ENCODE measurements around the gene C2CD2. TPM values are rescaled to one million over a fixed set of nuclear protein-coding genes. Genes with fewer than 3 reads are reported as not detected.

The C2CD2 gene
- total RNA-seq, 6 experiments from 2014 or later: 14.4 to 19.9 (median 17.2) TPM

GRCh38 chr21:41861987-41862386 is 91.8 kb downstream of the C2CD2 start:
- Mint-ChIP-seq H3K36me3 (ENCODE audit: low read depth) (peaks cover 4% of the 10 kb centered on the region; the same call in 1 of the 2 replicates), H3K9me3 (no peaks in the 10 kb centered on the region), H3K4me1 (ENCODE audit: low read depth) (peaks cover 17% of the 10 kb centered on the region), H3K4me3 (no peak overlapping the region), H3K27me3 (ENCODE audit: insufficient read depth) (peaks cover 1% of the 10 kb centered on the region; the same call in 1 of the 2 replicates), H3K27ac (no peak overlapping the region)
- peak; percentile 35; the same call in 1 of the 2 replicates for TF ChIP-seq CTCF (IDR thresholded peaks at IDR 0.05)
- DNase-seq: no peak

DNA sequence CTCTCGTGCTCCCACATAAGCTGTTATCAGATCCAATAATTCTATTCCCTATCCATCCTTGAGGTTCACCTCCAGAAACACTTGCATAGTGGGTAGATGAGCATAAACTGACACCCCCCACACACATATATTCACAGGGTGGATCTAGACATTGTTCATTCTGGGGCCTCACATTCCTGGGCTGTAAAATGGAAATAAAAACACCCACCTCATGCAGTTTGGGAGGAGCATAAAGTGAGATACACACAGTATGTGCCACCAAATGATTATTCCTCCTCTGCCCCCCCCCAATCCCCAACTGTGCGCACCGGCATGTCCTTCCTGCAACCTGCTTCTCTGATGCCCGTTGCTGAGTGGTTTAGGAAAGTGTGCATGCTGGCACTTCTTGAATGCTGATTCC is 92.6 kb downstream of the C2CD2 start:
- DNase-seq: no peak
- Mint-ChIP-seq H3K27ac (no peak overlapping the region; the same call in 1 of the 2 replicates), H3K9me3 (no peaks in the 10 kb centered on the region), H3K36me3 (ENCODE audit: low read depth) (peaks cover 9% of the 10 kb centered on the region; the same call in 1 of the 2 replicates), H3K4me3 (no peak overlapping the region), H3K4me1 (ENCODE audit: low read depth) (peaks cover 17% of the 10 kb centered on the region), H3K27me3 (ENCODE audit: insufficient read depth) (peaks cover 1% of the 10 kb centered on the region; the same call in 1 of the 2 replicates)
- no peak for TF ChIP-seq CTCF (IDR thresholded peaks at IDR 0.05)

DNA sequence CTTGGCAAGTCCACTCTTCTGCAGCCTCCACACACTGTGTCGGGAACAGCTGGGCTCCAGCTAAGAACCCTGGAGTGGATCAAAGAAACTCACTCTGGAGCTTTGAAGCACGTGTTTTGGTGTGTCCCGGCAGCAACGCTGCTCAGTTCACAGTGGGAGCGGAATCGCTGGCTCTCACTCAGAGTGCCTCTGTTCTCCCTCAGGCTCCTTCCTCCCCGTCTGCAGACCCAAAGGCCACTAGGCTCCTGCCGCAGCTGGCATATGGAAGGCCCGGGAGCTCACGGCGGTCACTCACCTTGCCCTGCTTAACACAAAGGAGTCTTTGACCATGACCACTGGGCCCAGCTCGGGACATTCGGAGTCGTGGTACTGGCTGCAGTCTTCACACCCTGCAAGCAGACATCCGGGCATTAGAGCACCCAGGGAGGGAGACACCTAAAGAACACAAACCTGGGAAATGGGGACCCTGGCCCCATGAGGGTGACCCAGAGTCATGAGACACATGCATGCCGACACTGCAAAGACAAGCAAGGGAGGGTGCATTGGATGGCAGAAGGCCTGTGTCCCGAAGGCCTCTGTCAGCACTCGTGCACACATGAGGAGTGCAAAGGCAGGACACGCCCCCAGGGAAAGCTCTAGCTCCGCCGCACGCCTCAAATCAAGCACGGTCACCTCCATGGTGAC is 94.4 kb downstream of the C2CD2 start:
- Mint-ChIP-seq H3K9me3 (no peaks in the 10 kb centered on the region), H3K27ac (no peak overlapping the region), H3K4me1 (ENCODE audit: low read depth) (peaks cover 17% of the 10 kb centered on the region), H3K27me3 (ENCODE audit: insufficient read depth) (peaks cover 1% of the 10 kb centered on the region; the same call in 1 of the 2 replicates), H3K4me3 (no peak overlapping the region), H3K36me3 (ENCODE audit: low read depth) (peaks cover 14% of the 10 kb centered on the region; the same call in 1 of the 2 replicates)
- no peak for TF ChIP-seq CTCF (IDR thresholded peaks at IDR 0.05)
- no peak for DNase-seq

DNA sequence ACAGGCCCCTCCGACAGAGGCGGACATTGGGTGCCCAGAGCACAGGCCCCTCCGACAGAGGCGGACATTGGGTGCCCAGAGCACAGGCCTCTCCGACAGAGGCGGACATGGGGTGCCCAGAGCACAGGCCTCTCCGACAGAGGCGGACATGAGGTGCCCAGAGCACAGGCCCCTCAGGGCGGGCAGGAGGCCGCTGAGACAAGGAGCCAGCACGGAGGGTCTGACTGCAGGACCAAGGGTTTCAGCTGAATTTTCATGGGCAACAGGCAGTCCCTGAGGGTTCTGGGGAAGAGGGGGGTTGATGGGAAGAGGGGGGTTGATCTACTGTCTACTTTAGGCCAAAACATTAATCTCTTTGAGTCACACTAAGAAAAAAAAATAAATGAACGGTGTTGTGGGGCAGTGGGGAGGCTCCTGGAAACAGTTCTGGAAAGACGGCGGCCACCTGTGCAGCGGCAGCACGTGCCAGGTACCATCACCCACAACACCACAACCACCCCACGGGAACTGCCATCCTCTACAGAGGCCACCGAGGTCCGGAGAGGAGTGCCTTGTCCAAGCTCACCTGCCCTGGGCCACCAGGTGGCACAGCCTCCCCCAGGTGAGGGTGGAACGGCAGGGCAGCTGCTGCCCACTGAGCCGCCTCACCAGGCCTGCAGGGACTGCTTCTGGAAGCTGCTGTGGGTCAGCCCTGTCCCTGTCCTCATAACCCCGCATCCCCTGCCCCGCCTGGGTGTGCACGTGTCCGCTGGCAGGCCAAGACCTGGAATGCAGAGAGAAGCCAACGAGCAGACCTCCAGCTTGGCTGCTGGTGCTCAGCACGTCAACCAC is 95.1 kb downstream of the C2CD2 start:
- Mint-ChIP-seq H3K27ac (no peak overlapping the region), H3K36me3 (ENCODE audit: low read depth) (peaks cover 15% of the 10 kb centered on the region; the same call in 1 of the 2 replicates), H3K9me3 (no peaks in the 10 kb centered on the region), H3K4me1 (ENCODE audit: low read depth) (peaks cover 13% of the 10 kb centered on the region), H3K27me3 (ENCODE audit: insufficient read depth) (peaks cover 1% of the 10 kb centered on the region; the same call in 1 of the 2 replicates), H3K4me3 (no peak overlapping the region)
- no peak for DNase-seq
- no peak for TF ChIP-seq CTCF (IDR thresholded peaks at IDR 0.05)

DNA sequence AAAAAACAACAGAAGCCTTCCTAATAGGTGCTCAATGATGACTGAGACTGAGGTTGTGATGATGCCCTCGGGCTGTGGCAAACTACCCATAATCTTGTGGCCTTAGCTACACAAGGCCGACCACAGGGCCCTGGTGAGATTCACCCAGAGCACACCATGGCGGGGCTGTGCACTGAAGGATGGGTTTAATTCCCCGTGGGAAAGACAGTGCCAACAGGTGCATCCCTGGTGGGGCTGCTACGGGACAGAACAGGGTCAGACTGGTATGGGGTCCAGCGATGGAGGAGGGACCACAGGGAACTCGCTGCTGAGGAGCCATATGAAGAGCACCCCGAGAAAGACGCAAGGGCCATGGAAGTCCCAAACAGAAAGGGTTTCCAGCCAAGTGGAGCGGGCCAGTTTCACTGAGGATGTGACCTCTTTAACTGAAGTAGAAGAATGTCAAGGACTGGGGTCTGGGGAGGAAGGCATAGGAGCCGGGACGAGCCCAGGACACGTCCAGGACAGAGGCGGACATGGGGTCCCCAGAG is 96.0 kb downstream of the C2CD2 start:
- peaks cover 1% of the 10 kb centered on the region; the same call in 1 of the 2 replicates for H3K27me3 Mint-ChIP-seq (ENCODE audit: insufficient read depth)
- H3K9me3 Mint-ChIP-seq: no peaks in the 10 kb centered on the region
- DNase-seq: no peak
- peaks cover 5% of the 10 kb centered on the region for H3K4me1 Mint-ChIP-seq (ENCODE audit: low read depth)
- no peak overlapping the region for H3K4me3 Mint-ChIP-seq
- TF ChIP-seq CTCF (IDR thresholded peaks at IDR 0.05): no peak
- H3K27ac Mint-ChIP-seq: no peak overlapping the region
- peaks cover 15% of the 10 kb centered on the region; the same call in 1 of the 2 replicates for H3K36me3 Mint-ChIP-seq (ENCODE audit: low read depth)

All from HFFc6 (cell line).